ENCODE results near the gene PLXDC2. TPM values are rescaled to one million over a fixed set of nuclear protein-coding genes. Genes with fewer than 3 reads are reported as not detected.

PLXDC2 gene
- total RNA-seq, 1 experiment from 2014 or later, result not detected

GRCh38 chr10:19947215-19947614 is 131.0 kb downstream of the PLXDC2 start:
- H3K27me3 Mint-ChIP-seq (ENCODE audit: unreplicated experiment), result no peaks in the 10 kb centered on the region
- no peak overlapping the region for H3K27ac Mint-ChIP-seq (ENCODE audit: unreplicated experiment)

GRCh38 chr10:19947656-19948055 is 131.4 kb downstream of the PLXDC2 start:
- CTCF ChIA-PET, result no interaction called here
- H3K36me3 Mint-ChIP-seq (ENCODE audit: insufficient read depth, unreplicated experiment), result no peaks in the 10 kb centered on the region
- DNase-seq, result no peak
- H3K27ac Mint-ChIP-seq (ENCODE audit: unreplicated experiment), result no peak overlapping the region
- H3K9me3 Mint-ChIP-seq (ENCODE audit: low read depth, unreplicated experiment), result peaks cover 11% of the 10 kb centered on the region
- intact Hi-C loops (cut with micrococcal nuclease; ENCODE audit: unreplicated experiment), result no loop called here
- no peaks in the 10 kb centered on the region for H3K27me3 Mint-ChIP-seq (ENCODE audit: unreplicated experiment)
- no peaks in the 10 kb centered on the region for H3K4me1 Mint-ChIP-seq (ENCODE audit: low read depth, unreplicated experiment)
- TF ChIP-seq CTCF (IDR thresholded peaks at IDR 0.05; ENCODE audit: unreplicated experiment), result no peak
- no TSS peak for BruUV-seq (replicated peaks)
- no peak overlapping the region for H3K4me3 Mint-ChIP-seq (ENCODE audit: low read depth, unreplicated experiment)

More at GRCh38 chr10:19947215-19947614, 131.0 kb downstream of the PLXDC2 start:
- Mint-ChIP-seq H3K4me3 (ENCODE audit: low read depth, unreplicated experiment) (no peak overlapping the region), H3K9me3 (ENCODE audit: low read depth, unreplicated experiment) (peaks cover 11% of the 10 kb centered on the region), H3K4me1 (ENCODE audit: low read depth, unreplicated experiment) (no peaks in the 10 kb centered on the region), H3K36me3 (ENCODE audit: insufficient read depth, unreplicated experiment) (no peaks in the 10 kb centered on the region)
- CTCF ChIA-PET, result no interaction called here
- no peak for TF ChIP-seq CTCF (IDR thresholded peaks at IDR 0.05; ENCODE audit: unreplicated experiment)
- intact Hi-C loops (cut with micrococcal nuclease; ENCODE audit: unreplicated experiment), result no loop called here
- DNase-seq, result no peak
- BruUV-seq (replicated peaks), result no TSS peak

- no peaks in the 10 kb centered on the region for H3K27me3 Mint-ChIP-seq (ENCODE audit: unreplicated experiment)
- no peak overlapping the region for H3K27ac Mint-ChIP-seq (ENCODE audit: unreplicated experiment)
- CTCF ChIA-PET, result no interaction called here
- peaks cover 9% of the 10 kb centered on the region for H3K9me3 Mint-ChIP-seq (ENCODE audit: low read depth, unreplicated experiment)
- no peaks in the 10 kb centered on the region for H3K36me3 Mint-ChIP-seq (ENCODE audit: insufficient read depth, unreplicated experiment)
- BruUV-seq (replicated peaks), result no TSS peak
- TF ChIP-seq CTCF (IDR thresholded peaks at IDR 0.05; ENCODE audit: unreplicated experiment), result no peak
- H3K4me3 Mint-ChIP-seq (ENCODE audit: low read depth, unreplicated experiment), result no peak overlapping the region
- intact Hi-C loops (cut with micrococcal nuclease; ENCODE audit: unreplicated experiment), result no loop called here
- H3K4me1 Mint-ChIP-seq (ENCODE audit: low read depth, unreplicated experiment), result no peaks in the 10 kb centered on the region
- DNase-seq, result no peak
Observed at GRCh38 chr10:19952224-19953010, 136.2 kb downstream of the PLXDC2 start.

GRCh38 chr10:19954601-19955000 is 138.4 kb downstream of the PLXDC2 start:
- H3K4me3 Mint-ChIP-seq (ENCODE audit: low read depth, unreplicated experiment), result no peak overlapping the region
- no peaks in the 10 kb centered on the region for H3K27me3 Mint-ChIP-seq (ENCODE audit: unreplicated experiment)
- CTCF ChIA-PET, result no interaction called here
- DNase-seq, result no peak
- no TSS peak for BruUV-seq (replicated peaks)
- H3K9me3 Mint-ChIP-seq (ENCODE audit: low read depth, unreplicated experiment), result peaks cover 9% of the 10 kb centered on the region
- no peak for TF ChIP-seq CTCF (IDR thresholded peaks at IDR 0.05; ENCODE audit: unreplicated experiment)
- intact Hi-C loops (cut with micrococcal nuclease; ENCODE audit: unreplicated experiment), result no loop called here
- no peaks in the 10 kb centered on the region for H3K36me3 Mint-ChIP-seq (ENCODE audit: insufficient read depth, unreplicated experiment)
- no peak overlapping the region for H3K27ac Mint-ChIP-seq (ENCODE audit: unreplicated experiment)
- H3K4me1 Mint-ChIP-seq (ENCODE audit: low read depth, unreplicated experiment), result no peaks in the 10 kb centered on the region

Measured in Calu3 (cell line).